ENCODE measurements around the gene AGAP3.
A peak's percentile ranks its signal among the peaks of the same experiment; 100 is the strongest.
"Not testable (repeated sequence)": the region's sequence is repeated elsewhere in the genome, so short reads cannot be mapped to it uniquely, and the experiment has no call there.

The AGAP3 gene

DNA sequence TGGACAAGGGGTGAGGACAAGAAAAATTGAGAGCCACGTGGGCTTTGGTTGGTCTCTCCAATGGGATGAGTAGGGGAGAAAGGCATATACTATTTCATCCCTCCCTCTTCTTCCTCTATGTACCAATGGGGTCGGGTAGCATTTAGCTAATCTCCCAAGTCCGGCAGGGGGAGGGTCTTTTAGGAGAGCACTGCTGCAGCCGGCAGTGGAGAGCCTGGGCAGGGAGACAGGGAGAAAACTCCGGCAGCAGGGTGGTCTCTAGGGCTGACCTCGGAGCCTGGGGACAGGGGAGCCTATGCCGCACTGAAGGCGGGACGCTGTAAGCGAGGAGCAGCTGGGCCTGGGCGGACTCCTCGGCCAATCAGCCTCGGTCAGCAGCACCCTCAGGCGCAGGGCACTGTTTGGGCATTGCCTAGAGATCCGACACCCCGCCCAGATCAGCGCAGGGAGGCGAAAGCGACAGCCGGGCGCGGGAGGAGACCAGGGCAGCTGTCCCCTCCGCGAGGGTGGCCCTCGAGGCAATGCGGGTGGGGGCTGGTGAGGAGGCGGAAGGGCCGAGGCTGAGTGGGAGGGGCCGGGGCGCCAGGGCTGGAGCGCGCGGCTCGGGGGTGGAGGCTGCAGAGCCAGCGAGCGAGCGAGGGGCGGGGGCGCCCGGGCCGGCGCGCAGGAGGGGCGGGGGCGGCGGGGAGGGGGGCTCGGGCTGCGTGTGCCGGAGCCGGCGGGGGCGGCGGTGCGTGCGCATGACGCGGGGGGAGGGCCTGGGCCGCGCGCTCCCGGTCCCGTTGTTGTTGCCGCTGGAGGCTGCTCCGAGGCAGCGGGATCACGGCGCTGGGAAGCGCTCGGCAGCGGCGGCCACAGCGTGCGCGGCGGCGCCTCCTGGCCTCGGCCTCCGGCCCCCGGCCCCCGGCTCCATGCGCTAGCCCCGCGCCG lies at the start of gene AGAP3:
TSS of gene AGAP3 (plus strand) at position 785 of the 930 bp plus-strand sequence. CDS start 267 bp downstream, outside the sequence.
- DNase-seq: peak; percentile 93

DNA sequence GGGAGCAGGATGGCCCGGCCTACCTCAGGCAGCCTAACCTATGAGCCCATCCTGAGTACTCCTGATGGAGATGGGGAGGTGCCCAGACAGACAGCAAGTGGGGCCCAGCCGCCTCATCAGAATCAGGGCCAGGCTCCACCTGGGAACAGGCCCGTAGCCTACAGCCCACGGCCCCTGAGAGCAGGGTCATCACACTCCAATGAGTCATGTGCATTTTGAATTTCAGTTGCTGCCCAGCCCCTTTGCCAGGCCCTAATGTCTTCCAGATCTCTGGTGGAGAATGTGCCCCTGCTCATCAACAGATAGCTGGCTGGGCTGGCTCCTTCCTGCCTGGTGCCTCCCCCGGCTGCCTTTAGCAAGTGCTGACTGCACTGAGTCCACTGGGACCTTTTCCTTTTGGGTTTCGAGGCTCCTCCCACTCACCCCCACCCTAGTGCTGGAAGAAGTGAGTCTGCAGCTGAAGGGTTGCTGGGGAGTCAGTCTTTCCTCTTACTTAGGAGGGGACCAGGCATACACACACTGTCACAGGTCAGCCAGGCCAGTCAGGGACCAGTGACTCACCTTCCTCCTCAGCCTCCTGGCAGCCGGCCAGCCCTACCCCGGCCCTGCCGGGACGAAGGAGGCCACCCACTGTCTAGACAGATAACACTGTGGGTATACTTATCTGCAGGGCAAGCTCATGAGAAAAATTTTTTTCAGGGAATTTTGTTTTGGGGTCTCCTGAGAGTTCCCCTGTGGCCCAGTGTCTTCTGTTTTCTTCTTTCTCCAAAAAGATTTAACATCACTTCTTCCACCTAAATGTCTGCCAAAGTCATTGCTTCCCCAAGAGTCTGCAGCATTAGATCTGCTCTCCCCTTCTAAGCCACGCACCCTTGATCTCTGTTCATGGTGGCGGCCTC lies 47.1 kb upstream of the AGAP3 start:
- peak; percentile 28 for DNase-seq

DNA sequence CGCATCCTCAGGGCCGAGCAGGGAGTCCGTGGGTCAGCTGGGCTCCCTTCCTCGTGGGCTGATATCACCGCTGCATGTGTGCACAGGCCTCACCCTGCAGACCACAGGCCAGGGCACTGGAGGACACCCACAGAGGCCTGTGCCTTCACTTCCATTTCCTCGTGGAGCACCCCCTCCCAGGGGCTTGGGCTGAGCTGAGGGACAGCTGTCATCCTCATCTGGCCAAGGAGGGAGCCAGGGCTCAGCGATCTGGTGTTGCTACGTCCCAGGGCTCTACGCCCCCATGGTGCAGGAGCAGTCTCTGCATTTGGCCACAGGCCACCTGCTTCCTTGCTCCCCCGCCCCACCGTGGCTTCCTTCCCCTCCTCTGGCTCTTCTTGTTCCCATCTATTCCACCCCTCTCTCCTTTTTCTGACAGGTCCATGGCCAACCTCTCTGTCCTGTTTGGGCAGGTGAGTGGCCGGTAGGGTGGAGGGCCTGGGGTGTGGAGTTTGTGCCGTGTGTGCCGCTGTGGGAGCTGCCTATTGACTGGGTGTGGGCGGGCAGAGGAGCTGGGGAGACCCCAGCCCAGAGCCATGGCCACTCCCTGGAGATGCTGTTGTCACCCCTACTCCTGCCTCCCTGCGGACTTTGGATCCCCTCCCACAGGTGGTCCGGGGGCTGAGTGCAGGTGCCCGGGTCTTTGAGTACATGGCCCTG lies 46.3 kb upstream of the AGAP3 start:
- DNase-seq: peak; percentile 62

DNA sequence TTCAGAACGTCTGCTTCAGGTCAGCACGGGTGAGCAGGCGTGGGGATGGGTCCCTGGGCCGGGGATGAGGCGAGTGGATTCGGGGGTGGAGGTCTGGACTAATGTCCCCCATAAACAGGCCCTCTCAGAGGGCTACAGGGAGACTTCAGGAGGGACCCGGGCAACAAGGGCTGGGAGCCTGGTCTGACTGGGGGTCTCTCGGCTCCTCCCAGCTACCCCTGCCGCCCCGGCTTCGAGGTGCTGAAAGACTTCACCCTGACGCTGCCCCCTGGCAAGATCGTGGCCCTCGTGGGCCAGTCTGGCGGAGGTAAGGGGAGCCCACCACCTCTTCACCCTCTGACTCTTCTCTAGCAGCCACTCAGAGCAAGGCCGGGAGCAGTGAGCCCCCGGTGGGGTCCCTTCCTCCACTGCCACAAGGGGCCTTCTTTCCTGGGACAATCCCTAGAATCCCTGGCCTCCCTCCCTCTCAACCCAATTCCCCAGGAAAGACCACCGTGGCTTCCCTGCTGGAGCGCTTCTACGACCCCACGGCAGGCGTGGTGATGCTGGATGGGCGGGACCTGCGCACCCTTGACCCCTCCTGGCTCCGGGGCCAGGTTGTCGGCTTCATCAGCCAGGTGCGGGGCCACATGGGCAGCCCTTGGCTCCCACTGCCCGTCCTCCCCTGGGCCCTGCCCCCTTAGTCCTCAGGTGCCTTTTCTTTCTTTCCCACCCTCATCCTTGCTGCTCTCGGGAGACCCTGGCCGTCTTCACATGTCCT lies 45.5 kb upstream of the AGAP3 start:
- DNase-seq: no peak

DNA sequence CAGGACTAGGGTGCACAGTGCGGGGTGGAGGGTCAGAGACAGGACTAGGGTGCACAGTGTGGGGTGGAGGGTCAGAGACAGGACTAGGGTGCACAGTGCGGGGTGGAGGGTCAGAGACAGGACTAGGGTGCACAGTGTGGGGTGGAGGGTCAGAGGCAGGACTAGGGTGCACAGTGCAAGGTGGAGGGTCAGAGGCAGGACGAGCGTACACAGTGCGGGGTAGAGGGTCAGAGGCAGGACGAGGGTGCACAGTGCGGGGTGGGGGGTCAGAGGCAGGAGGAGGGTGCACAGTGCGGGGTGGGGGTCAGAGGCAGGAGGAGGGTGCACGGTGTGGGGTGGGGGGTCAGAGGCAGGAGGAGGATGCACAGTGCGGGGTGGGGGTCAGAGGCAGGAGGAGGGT lies 42.8 kb upstream of the AGAP3 start:
- DNase-seq: not testable (repeated sequence)

GRCh38 chr7:151043959-151044358 lies 42.3 kb upstream of the AGAP3 start:
- no peak for DNase-seq

GRCh38 chr7:151045262-151045661 lies 41.0 kb upstream of the AGAP3 start:
- DNase-seq: peak; percentile 87

- DNase-seq: no peak
These were observed 40.3 kb upstream of the AGAP3 start for GRCh38 chr7:151045967-151046366.

GRCh38 chr7:151046603-151047573 lies 39.4 kb upstream of the AGAP3 start:
- no peak for DNase-seq

GRCh38 chr7:151047976-151048815 lies 38.1 kb upstream of the AGAP3 start, which contains the start of gene ASIC3:
Gene ASIC3, plus strand, starts transcription at chr7:151048531. Its CDS starts 355 bp downstream, at chr7:151048886.
- DNase-seq: peak; percentile 48

DNA sequence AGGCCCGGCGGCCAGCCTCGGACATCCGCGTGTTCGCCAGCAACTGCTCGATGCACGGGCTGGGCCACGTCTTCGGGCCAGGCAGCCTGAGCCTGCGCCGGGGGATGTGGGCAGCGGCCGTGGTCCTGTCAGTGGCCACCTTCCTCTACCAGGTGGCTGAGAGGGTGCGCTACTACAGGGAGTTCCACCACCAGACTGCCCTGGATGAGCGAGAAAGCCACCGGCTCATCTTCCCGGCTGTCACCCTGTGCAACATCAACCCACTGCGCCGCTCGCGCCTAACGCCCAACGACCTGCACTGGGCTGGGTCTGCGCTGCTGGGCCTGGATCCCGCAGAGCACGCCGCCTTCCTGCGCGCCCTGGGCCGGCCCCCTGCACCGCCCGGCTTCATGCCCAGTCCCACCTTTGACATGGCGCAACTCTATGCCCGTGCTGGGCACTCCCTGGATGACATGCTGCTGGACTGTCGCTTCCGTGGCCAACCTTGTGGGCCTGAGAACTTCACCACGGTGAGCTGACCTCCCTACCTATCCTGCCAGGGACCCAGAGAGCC lies 37.3 kb upstream of the AGAP3 start:
- no peak for DNase-seq

DNA sequence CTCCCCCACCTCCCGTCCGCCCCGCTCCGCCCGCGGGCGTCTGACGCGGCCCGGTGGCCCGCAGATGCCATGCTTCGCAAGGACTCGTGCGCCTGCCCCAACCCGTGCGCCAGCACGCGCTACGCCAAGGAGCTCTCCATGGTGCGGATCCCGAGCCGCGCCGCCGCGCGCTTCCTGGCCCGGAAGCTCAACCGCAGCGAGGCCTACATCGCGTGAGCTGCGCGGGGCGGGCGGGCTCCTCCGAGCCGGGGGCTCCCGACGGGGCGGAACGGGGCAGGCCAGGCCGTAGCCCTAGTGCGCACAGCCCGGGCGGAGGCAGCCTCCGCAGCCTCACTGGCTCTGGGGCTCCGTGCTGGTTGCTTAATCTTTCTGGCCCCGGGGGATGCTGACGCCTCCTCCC lies 35.2 kb upstream of the AGAP3 start:
- DNase-seq: no peak

GRCh38 chr7:151053096-151053495 lies 33.2 kb upstream of the AGAP3 start:
- no peak for DNase-seq

DNA sequence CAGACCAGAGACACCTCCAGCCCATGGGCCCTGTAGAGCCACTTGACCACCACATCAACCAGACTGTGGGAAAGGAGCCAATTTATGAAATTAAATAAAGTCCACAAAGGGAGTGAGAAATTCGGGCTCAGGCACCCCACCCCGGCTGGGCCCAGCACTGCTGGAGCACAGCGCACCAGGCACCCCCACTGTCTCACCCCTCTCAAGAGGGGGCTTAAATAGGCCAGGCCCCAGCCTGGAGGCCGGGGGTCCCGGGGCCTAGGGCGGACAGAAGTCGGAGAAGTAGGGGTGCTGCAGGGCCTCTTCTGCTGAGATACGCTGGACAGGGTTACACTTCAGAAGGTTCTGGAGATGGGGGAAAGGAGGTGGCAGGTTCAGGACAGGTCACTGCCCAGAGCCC lies 32.5 kb upstream of the AGAP3 start:
- DNase-seq: no peak

GRCh38 chr7:151056283-151056665 lies 30.0 kb upstream of the AGAP3 start:
- no peak for DNase-seq

DNA sequence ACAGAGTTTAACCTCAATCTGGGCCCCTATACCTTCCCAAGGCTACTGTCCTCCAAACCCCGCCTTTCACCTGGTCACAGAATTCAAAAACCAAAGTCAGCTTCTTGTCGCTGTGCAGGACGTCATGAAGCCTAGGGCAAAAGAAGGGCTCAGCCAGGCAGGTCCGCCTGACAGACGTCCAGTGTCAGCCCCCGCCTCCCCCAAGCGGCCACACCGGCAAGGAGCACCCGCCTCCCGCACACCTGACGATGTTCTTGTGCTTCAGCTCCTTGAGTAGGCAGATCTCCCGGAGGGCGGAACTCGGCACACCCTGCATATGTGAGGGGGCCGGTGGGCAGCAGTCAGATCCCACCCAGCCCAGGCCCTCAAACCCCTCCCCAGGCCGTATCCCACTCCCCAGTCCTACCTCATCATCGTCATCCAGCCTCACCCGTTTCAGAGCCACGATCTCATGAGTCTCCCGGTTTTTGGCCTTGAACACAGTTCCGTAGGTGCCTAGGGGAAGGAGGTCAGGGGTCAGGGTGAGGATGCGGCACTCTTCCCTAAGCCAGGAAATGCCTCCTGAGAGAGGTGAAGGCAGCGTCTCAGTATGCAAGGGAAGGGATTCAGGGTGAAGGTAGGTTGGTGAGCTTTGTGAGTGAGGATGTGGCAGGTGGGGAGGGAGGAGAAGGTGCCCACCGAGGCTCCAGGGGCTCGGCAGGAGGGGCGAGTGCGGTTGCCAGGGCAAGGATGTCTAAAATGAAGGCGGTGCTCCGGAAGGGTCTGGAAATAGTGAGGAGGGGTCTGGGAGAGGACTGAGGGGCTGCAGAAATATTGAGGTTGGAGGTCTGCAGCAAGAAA lies 29.4 kb upstream of the AGAP3 start:
- peak; percentile 29 for DNase-seq

DNA sequence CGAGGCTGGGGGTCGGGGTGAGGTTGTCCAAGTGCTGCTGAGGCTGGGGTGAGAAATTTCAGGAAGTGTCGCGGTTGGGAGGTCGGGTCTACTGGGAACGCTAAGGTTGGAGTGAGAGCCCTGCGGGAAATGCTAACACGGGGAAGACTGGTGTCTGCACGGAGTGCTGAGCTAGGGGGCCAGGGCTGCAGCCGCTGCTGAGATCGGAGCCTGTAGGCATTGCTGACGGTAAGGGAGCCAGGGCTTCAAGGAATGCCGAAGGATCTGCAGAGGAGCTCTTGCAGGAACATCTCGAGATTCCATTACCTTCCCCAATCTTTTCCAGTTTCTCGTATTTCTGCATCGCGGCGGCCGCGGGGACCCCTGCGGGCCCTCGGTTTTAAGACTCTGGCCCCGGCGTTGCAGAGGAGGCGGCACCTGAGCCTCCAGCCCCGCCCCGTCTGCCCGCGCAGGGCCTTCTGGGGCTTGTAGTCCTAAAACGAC lies 28.7 kb upstream of the AGAP3 start, which contains the start of gene CDK5:
TSS of gene CDK5 (minus strand) at position 392 of the 483 bp plus-strand sequence. CDS start at position 343, 49 bp downstream.
- peak; percentile 76 for DNase-seq
